OCI-LY7 (cell line): ENCODE measurements around the gene ZNF469.

Source experiments
- EZH2phosphoT487 ChIP-seq: fragments of 200-600 bp; sonication (generic); IDR thresholded peaks from 2 replicates; pipeline ENCODE4 v1.6.1; 2018; ENCODE audit warnings: low read depth, borderline replicate concordance, mild to moderate bottlenecking, mixed run types, antibody characterized with exemption, low read length, moderate library complexity, mixed read lengths
- TF ChIP-seq, protein P1 (sequence below): fragments of 200-600 bp; sonication (generic); conservative IDR thresholded peaks from 2 replicates; pipeline ENCODE4 v1.5.1; 2014; ENCODE audit warnings: mild to moderate bottlenecking, antibody characterized with exemption, low read length, moderate library complexity, mixed read lengths

DNA sequence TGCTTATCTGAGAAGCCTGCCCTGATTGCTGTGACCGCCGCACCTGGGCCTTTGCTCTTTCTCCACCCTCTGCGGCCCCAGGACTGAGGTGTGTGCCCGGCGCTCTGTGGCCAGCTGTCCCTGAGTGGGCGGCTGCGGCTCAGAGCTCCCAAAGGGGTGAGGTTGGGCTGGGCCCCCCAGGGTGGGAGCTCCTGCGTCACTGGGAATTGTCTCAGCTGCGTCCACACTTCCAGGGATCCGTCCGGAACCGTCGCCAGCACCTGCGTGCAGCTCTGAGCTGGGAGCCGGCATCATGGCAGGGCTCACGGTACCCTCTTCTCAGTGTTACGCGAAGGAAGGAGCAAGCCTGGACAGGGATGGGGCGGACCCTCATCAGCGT, 24.3 kb downstream of the ZNF469 start:
- TF ChIP-seq, protein P1, sequence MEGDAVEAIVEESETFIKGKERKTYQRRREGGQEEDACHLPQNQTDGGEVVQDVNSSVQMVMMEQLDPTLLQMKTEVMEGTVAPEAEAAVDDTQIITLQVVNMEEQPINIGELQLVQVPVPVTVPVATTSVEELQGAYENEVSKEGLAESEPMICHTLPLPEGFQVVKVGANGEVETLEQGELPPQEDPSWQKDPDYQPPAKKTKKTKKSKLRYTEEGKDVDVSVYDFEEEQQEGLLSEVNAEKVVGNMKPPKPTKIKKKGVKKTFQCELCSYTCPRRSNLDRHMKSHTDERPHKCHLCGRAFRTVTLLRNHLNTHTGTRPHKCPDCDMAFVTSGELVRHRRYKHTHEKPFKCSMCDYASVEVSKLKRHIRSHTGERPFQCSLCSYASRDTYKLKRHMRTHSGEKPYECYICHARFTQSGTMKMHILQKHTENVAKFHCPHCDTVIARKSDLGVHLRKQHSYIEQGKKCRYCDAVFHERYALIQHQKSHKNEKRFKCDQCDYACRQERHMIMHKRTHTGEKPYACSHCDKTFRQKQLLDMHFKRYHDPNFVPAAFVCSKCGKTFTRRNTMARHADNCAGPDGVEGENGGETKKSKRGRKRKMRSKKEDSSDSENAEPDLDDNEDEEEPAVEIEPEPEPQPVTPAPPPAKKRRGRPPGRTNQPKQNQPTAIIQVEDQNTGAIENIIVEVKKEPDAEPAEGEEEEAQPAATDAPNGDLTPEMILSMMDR, result no peak
- TF ChIP-seq EZH2phosphoT487, result no peak
